H1 (cell line): ENCODE results near the gene C9orf43. TPM values are rescaled to one million over a fixed set of nuclear protein-coding genes. Genes with fewer than 3 reads are reported as not detected.

ENCODE experiments used
- CTCF ChIA-PET: fragments of 300-600 bp; sonication (Branson Sonifier 250); formaldehyde crosslinking; loops from one replicate; lab custom pipeline; 2021; ENCODE audit not compliant: partially characterized antibody; lab: Charles Lee
- POLR2A ChIA-PET: fragments of 300-600 bp; sonication (Branson Sonifier 250); formaldehyde crosslinking; loops from one replicate; lab custom pipeline; 2021; ENCODE audit warnings: inconsistent platforms; ENCODE audit not compliant: partially characterized antibody; lab: Charles Lee
- DNase-seq, 2 experiments: peaks; one replicate each; pipeline versions ENCODE4 v3.0.0 to v3.0.0-alpha.2; 2010 to 2022; ENCODE audit warnings: low spot score in 2 of 2, low read depth in 1 of 2, mixed read lengths in 1 of 2
- FAIRE-seq: peaks from 2 replicates; lab custom pipeline; 2011; peaks lifted over from hg19 to GRCh38; lab: Jason Lieb, UNC
- H2AFZ ChIP-seq: 2 replicates; pipeline ENCODE4 v1.8.1; 2012; ENCODE audit warnings: low read length, inconsistent platforms
- H2AK5ac ChIP-seq: 2 replicates; pipeline ENCODE4 v1.6.1; 2013; ENCODE audit warnings: low read depth, low read length
- H2BK120ac ChIP-seq: replicated peaks from 2 replicates; pipeline ENCODE3; 2013; ENCODE audit warnings: low read depth, low read length, inconsistent platforms
- H2BK12ac ChIP-seq: 2 replicates; pipeline ENCODE4 v1.6.1; 2013; ENCODE audit warnings: low read depth, low read length
- H2BK15ac ChIP-seq: 2 replicates; pipeline ENCODE4 v1.6.1; 2013; ENCODE audit warnings: low read length
- H2BK20ac ChIP-seq: 2 replicates; pipeline ENCODE4 v1.6.1; 2013; ENCODE audit warnings: low read length
- H2BK5ac ChIP-seq: 2 replicates; pipeline ENCODE4 v1.6.1; 2013; ENCODE audit warnings: low read depth, low read length
- H3K14ac ChIP-seq: 2 replicates; pipeline ENCODE4 v1.6.1; 2013; ENCODE audit warnings: inconsistent platforms; ENCODE audit not compliant: insufficient read length
- H3K18ac ChIP-seq: 2 replicates; pipeline ENCODE4 v1.6.1; 2013; ENCODE audit warnings: low read length; ENCODE audit errors: extremely low read depth
- H3K23ac ChIP-seq: 2 replicates; pipeline ENCODE4 v1.6.1; 2013; ENCODE audit warnings: inconsistent platforms; ENCODE audit not compliant: insufficient read length
- H3K23me2 ChIP-seq: 2 replicates; pipeline ENCODE4 v1.6.1; 2013; ENCODE audit warnings: low read depth, low read length
- H3K27ac ChIP-seq: 2 replicates; pipeline ENCODE4 v1.6.1; 2011; ENCODE audit warnings: low read depth, low read length, inconsistent platforms
- H3K27me3 ChIP-seq, 4 experiments: replicated peaks in 1 of 4; 1 replicate in 1 of 4; 2 replicates in 3 of 4; pipeline versions ENCODE4 v1.6.1 to v1.8.1; 2011 to 2013; ENCODE audit warnings: low read length in 3 of 4, mild to moderate bottlenecking in 3 of 4, inconsistent platforms in 2 of 4, mixed read lengths in 2 of 4, moderate library complexity in 1 of 4; ENCODE audit not compliant: control insufficient read depth in 3 of 4, insufficient read depth in 3 of 4; ENCODE audit errors: extremely low read depth in 1 of 4
- H3K36me3 ChIP-seq, 4 experiments: 2 replicates each; pipeline versions ENCODE4 v1.6.1 to v1.8.1; 2011 to 2013; ENCODE audit warnings: mild to moderate bottlenecking in 4 of 4, low read length in 3 of 4, moderate library complexity in 2 of 4, control low read depth in 1 of 4, inconsistent platforms in 1 of 4; ENCODE audit not compliant: insufficient read depth in 4 of 4, control insufficient read depth in 2 of 4
- H3K4ac ChIP-seq: replicated peaks from 2 replicates; pipeline ENCODE3; 2013; ENCODE audit warnings: low read length, low read depth, mixed read lengths, inconsistent platforms; ENCODE audit not compliant: insufficient read length
- H3K4me1 ChIP-seq, 4 experiments: replicated peaks in 1 of 4; 1 replicate in 1 of 4; 2 replicates in 3 of 4; pipeline versions ENCODE4 v1.6.1 to v1.8.1; 2011 to 2013; ENCODE audit warnings: low read length in 3 of 4, inconsistent platforms in 2 of 4, mixed read lengths in 1 of 4; ENCODE audit not compliant: insufficient read depth in 4 of 4, control insufficient read depth in 3 of 4
- H3K4me2 ChIP-seq, 2 experiments: 2 replicates each; pipeline versions ENCODE4 v1.6.1 to v1.8.1; 2011 to 2013; ENCODE audit warnings: low read depth in 2 of 2, low read length in 2 of 2, control low read depth in 1 of 2, inconsistent platforms in 1 of 2, mild to moderate bottlenecking in 1 of 2; ENCODE audit not compliant: insufficient read depth in 1 of 2
- H3K4me3 ChIP-seq, 4 experiments: fragments of 200-600, 300-600 bp in 1 of 4; sonication (generic), shearing (Covaris generic), sonication (Bioruptor Twin) in 1 of 4; 2 replicates each; pipeline versions ENCODE4 v1.5.1 to v1.8.1; 2011 to 2016; ENCODE audit warnings: low read length in 4 of 4, low read depth in 3 of 4, control low read depth in 2 of 4, inconsistent platforms in 2 of 4, mild to moderate bottlenecking in 2 of 4, mixed read lengths in 1 of 4, moderate library complexity in 1 of 4; ENCODE audit not compliant: insufficient read depth in 2 of 4; ENCODE audit errors: extremely low read depth in 1 of 4
- H3K56ac ChIP-seq: replicated peaks from 2 replicates; pipeline ENCODE3; 2013; ENCODE audit warnings: low read depth, mild to moderate bottlenecking, mixed read lengths, low read length, inconsistent platforms; ENCODE audit not compliant: insufficient read length
- H3K79me1 ChIP-seq: 2 replicates; pipeline ENCODE4 v1.6.1; 2013; ENCODE audit warnings: low read depth, low read length, control low read depth
- H3K79me2 ChIP-seq, 2 experiments: 2 replicates each; pipeline versions ENCODE4 v1.6.1 to v1.8.1; 2012 to 2013; ENCODE audit warnings: low read length in 2 of 2, mild to moderate bottlenecking in 2 of 2, inconsistent platforms in 1 of 2; ENCODE audit not compliant: insufficient read depth in 2 of 2, control insufficient read depth in 1 of 2
- H3K9ac ChIP-seq, 4 experiments: replicated peaks in 1 of 4; 1 replicate in 1 of 4; 2 replicates in 3 of 4; pipeline versions ENCODE4 v1.6.1 to v1.8.1; 2011 to 2013; ENCODE audit warnings: low read depth in 3 of 4, low read length in 3 of 4, control low read depth in 2 of 4, mild to moderate bottlenecking in 2 of 4, moderate library complexity in 2 of 4, inconsistent platforms in 1 of 4; ENCODE audit errors: extremely low read depth in 1 of 4
- H3K9me3 ChIP-seq, 2 experiments: 2 replicates each; pipeline versions ENCODE4 v1.6.1 to v1.8.1; 2012 to 2013; ENCODE audit warnings: mild to moderate bottlenecking in 2 of 2, moderate library complexity in 2 of 2, control low read depth in 1 of 2, inconsistent platforms in 1 of 2, low read depth in 1 of 2, low read length in 1 of 2, mixed read lengths in 1 of 2; ENCODE audit not compliant: insufficient read depth in 2 of 2
- H4K20me1 ChIP-seq, 2 experiments: replicated peaks in 1 of 2; 2 replicates each; pipeline versions ENCODE3 to v1.8.1; 2011 to 2013; ENCODE audit warnings: inconsistent platforms in 2 of 2, low read length in 2 of 2, mild to moderate bottlenecking in 1 of 2; ENCODE audit not compliant: insufficient read depth in 2 of 2, control insufficient read depth in 1 of 2
- H4K5ac ChIP-seq: 2 replicates; pipeline ENCODE4 v1.6.1; 2013; ENCODE audit warnings: low read length, low read depth, mixed read lengths, inconsistent platforms; ENCODE audit not compliant: insufficient read length
- H4K8ac ChIP-seq: 2 replicates; pipeline ENCODE4 v1.8.0; 2013; ENCODE audit warnings: mild to moderate bottlenecking, moderate library complexity, low read length, inconsistent platforms; ENCODE audit not compliant: insufficient read depth; ENCODE audit errors: extremely low read depth
- H4K91ac ChIP-seq: replicated peaks from 2 replicates; pipeline ENCODE3; 2013; ENCODE audit warnings: low read length, mixed read lengths, inconsistent platforms; ENCODE audit not compliant: insufficient read length
- KDM4A ChIP-seq: IDR thresholded peaks from one replicate; pipeline ENCODE4 v1.7.1; 2012; ENCODE audit warnings: low read depth, mild to moderate bottlenecking, moderate library complexity, low read length, inconsistent platforms; ENCODE audit not compliant: severe bottlenecking
- RFX5 ChIP-seq: IDR thresholded peaks from 2 replicates; pipeline ENCODE4 v1.6.1; 2011; ENCODE audit warnings: low read depth, low read length, improper control_type of control experiment, borderline replicate concordance
- TAF1 ChIP-seq: IDR thresholded peaks from 2 replicates; pipeline ENCODE4 v1.6.1; 2011; ENCODE audit warnings: mild to moderate bottlenecking, low read depth, low read length
- WGBS, 2 experiments: shearing (Covaris generic) in 1 of 2; methylation state at CpG; one replicate each; pipeline versions ENCODE4 v1.1.6 to v1.1.7; 2013 to 2015; ENCODE audit warnings: low lambda C conversion rate in 2 of 2, mixed read lengths in 2 of 2, inconsistent platforms in 1 of 2, low coverage in 1 of 2, missing lambda C conversion rate in 1 of 2; ENCODE audit not compliant: insufficient replicate concordance in 2 of 2, insufficient coverage in 1 of 2, insufficient read length in 1 of 2; ENCODE audit errors: extremely low coverage in 1 of 2, missing lambda C conversion rate in 1 of 2; 5-methylcytosine and 5-hydroxymethylcytosine counted together
- polyA plus RNA-seq, 7 experiments: library from polyadenylated mRNA; depleted of rRNA in 3 of 7; stranded (reverse) in 5 of 7; unstranded in 2 of 7; fragments of >200 nt in 5 of 7; fragments of 200-250 nt in 2 of 7; gene quantifications; 1 replicate in 5 of 7; 2 replicates in 1 of 7; 4 replicates in 1 of 7; pipeline versions ENCODE4 v1.2.1 to v1.2.3, GENCODE V29; 2011 to 2013; ENCODE audit warnings: missing spikeins in 2 of 7, mixed read lengths in 2 of 7
- total RNA-seq: library from RNA; stranded (reverse); fragmentation: NEBNext Ultra II Directional; extraction: Animal tissue kit (Norgen Biotek cat#: 25700); gene quantifications from 2 replicates; pipeline ENCODE4 v1.2.1, GENCODE V29; 2021

The C9orf43 gene
- total and polyA plus RNA-seq, 2 of the 8 experiments (the other 6 are each of a cell fraction or from before 2014, with no cell fraction given) = 0.35 to 0.52 TPM

GRCh38 chr9:113368348-113368981, 42.1 kb upstream of the C9orf43 start:
- FAIRE-seq (no peak), DNase-seq (no peak)
- Histone ChIP-seq H4K20me1 (no peaks in the 10 kb centered on the region), H3K14ac (no peak overlapping the region), H3K79me1 (no peaks in the 10 kb centered on the region), H3K4me3 (no peak overlapping the region), H3K27me3 (no peaks in the 10 kb centered on the region), H4K5ac (no peak overlapping the region), H2AK5ac (no peak overlapping the region), H4K8ac (no peak overlapping the region), H3K23me2 (no peaks in the 10 kb centered on the region), H2BK120ac (no peak overlapping the region), H3K36me3 (peaks cover 0 to 9% (median 0%) of the 10 kb centered on the region in 4 experiments; a peak in 3 of 8 replicates), H2BK5ac (no peak overlapping the region), H3K18ac (no peak overlapping the region), H2BK12ac (no peak overlapping the region), H3K9me3 (no peaks in the 10 kb centered on the region), H3K4me2 (no peak overlapping the region), H3K4me1 (peaks cover 0 to 4% (median under 1%) of the 10 kb centered on the region in 4 experiments; a peak in 3 of 7 replicates), H3K27ac (no peak overlapping the region), H3K79me2 (no peaks in the 10 kb centered on the region), H3K23ac (no peak overlapping the region), H3K56ac (no peak overlapping the region), H2BK20ac (no peak overlapping the region), H3K4ac (no peak overlapping the region), H4K91ac (no peak overlapping the region), H2AFZ (no peak overlapping the region), H3K9ac (no peak overlapping the region), H2BK15ac (no peak overlapping the region)
- CTCF ChIA-PET = interaction anchor here (1.1 to 2.3 kb wide), 3 partner anchors 12 to 58 kb away, joined by 3 to 9 read pairs (median 4); no protein-coding TSS in a partner anchor
- WGBS, 2 experiments = 85% methylated on average over 5 of the region's 5 CpGs; no CpG with 5 or more reads in 1 of the 2 experiments
- POLR2A ChIA-PET = interaction anchor here (0.6 to 1.6 kb wide), 2 partner anchors 18 to 1244 kb away, joined by 3 read pairs; no protein-coding TSS in a partner anchor
- TF ChIP-seq KDM4A (no peak), TAF1 (no peak), RFX5 (no peak)
